Posterior cingulate gyrus (tissue), 11 donors: ENCODE measurements around the gene RPS28.
A peak's percentile ranks its signal among the peaks of the same experiment; 100 is the strongest.
"Not testable (repeated sequence)": the region's sequence is repeated elsewhere in the genome, so short reads cannot be mapped to it uniquely, and the experiment has no call there.

Experiments used
- DNase-seq, 10 donors: peaks; one replicate each; pipeline versions ENCODE4 v3.0.0 to v3.0.0-alpha.2; 2020 to 2021; ENCODE audit warnings: mixed read lengths in 3 of 10
- intact Hi-C: fragments of 100-400 bp; cut with DNase I; formaldehyde crosslinking; loops from one replicate; pipeline ENCODE4 v1.15.1; 2023

The RPS28 gene

GRCh38 chr19:8338835-8339234 is 17.5 kb downstream of the RPS28 start:
- intact Hi-C loops = no loop called here
- peak in 1 of 10 donors; percentile 3 for DNase-seq

- intact Hi-C loops = no loop called here
Observed at GRCh38 chr19:8340341-8341096, 19.2 kb downstream of the RPS28 start.

GRCh38 chr19:8341504-8341903 is 20.2 kb downstream of the RPS28 start:
- intact Hi-C loops = not testable (repeated sequence)
- peak in 1 of 10 donors; percentile 44 for DNase-seq

More at GRCh38 chr19:8340341-8341096, 19.2 kb downstream of the RPS28 start:
- peak in 1 of 10 donors; percentile 69 for DNase-seq

DNA sequence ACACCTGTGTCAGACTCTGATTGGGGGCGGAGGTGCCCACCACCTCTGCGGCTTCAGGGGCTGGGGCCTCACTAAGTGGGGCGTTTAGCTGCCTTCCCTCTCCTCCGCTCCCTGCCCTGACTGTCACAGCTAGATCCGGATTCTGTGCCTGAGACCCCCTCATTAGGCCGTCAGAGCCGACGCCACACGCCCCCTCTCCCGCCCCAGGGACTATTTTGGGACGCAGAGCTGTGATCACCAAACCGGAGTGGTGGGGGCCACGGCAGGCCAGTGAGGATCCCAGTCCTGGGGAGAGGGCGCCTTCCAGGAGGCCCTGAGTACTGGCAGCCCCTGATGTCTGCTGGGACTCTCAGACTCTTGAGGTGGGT is 21.0 kb downstream of the RPS28 start:
- peak in 1 of 10 donors; percentile 74 for DNase-seq

DNA sequence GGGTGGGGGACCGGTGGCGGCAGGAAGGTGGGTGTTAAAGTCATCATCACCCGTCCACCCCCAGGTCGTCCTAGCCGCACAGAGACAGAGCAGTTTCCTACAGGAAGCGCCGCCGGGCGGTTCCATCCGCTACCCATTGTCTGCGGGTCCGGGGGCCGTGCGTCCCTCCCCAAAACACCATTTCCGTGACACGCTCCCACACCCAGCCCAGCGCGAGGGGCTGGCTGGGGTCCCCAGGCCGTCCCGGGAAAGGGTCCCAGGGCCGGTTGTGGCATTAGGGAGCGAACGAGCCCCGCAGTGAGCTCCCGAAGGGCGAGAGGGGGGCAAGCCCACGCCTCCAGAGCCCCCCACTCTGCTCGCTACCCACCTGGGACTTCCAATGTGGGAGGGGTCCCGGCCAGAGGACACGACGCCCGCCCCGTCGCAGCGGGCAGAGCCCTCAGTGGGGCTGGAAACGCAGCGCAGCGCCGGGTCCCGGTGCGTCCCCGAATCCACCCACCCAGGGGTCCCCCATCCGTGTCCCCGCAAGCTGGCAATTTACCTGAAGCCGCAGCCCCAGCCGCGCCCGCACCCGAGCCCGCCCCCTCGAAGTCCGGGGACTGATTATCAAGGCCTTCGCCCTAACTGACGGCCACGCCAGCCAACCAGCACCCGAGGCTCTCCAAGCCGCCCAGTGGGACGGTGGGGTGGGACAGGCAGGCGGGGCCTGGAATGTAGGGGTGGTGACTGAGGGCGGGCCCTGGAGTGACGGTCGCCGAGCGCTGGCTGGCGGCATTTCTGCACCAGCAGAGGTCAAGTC is 21.6 kb downstream of the RPS28 start, which contains the start of gene KANK3:
KANK3 (minus strand) TSS at position 579 of the 799 bp plus-strand sequence. CDS start 5,434 bp downstream, outside the sequence.
- peak; percentile 74 to 98 (median 86) for DNase-seq
- intact Hi-C loops = no loop called here

More for the DNA sequence above, 21.0 kb downstream of the RPS28 start:
- intact Hi-C loops = no loop called here

DNA sequence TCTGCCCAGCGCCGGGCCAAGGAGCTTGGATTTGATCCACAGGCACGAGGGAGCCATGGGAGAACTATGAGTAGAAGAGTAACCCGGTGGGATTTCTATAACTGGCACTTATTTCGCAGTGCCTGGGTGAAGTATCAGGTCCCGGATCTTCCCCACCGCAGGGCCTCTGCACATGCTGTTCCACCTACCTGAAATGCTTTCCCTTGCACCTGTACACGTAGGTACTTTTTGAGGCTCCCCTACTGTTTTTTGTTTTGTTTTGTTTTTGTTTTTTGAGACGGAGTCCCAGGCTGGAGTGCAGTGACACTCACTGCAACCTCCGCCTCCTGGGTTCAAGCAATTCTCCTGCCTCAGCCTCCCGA is 22.2 kb downstream of the RPS28 start:
- DNase-seq = no peak
- intact Hi-C loops = no loop called here

DNA sequence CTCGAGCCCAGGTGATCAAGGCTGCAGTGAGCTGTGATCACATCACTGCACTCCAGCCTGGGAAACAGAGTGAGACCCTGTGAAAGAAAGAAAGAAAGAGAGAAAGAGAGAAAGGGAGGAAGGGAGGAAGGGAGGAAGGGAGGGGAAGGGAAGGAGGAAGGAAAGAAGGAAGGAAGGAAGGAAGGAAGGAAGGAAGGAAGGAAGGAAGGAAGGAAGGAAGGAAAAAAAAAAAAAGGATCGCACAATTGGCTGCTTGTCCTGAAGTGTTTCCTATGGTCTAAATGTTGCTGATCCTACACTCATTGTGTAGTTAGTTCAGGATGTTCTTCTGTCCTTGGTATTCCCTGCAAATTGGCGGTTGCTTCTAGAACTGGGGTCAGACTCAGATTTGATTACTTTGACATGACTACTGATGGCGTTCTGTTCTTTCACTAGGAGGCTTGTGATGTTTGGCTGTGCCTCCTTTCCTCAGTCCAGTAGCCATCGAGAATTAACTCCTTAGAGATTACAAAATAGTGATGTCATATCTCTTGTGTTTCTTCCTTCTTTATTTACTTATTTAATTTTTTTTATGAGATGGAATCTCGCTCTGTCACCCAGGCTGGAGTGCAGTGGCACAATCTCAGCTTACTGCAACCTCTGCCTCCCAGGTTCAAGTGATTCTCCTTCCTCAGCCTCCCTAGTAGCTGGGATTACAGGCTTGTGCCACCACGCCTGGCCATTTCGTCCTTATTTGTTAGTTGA is 28.5 kb downstream of the RPS28 start:
- DNase-seq = peak in 1 of 10 donors; percentile 14
- intact Hi-C loops = loop anchor here (5.0 kb wide), 1 partner anchor 232 kb away; no protein-coding TSS in a partner anchor

DNA sequence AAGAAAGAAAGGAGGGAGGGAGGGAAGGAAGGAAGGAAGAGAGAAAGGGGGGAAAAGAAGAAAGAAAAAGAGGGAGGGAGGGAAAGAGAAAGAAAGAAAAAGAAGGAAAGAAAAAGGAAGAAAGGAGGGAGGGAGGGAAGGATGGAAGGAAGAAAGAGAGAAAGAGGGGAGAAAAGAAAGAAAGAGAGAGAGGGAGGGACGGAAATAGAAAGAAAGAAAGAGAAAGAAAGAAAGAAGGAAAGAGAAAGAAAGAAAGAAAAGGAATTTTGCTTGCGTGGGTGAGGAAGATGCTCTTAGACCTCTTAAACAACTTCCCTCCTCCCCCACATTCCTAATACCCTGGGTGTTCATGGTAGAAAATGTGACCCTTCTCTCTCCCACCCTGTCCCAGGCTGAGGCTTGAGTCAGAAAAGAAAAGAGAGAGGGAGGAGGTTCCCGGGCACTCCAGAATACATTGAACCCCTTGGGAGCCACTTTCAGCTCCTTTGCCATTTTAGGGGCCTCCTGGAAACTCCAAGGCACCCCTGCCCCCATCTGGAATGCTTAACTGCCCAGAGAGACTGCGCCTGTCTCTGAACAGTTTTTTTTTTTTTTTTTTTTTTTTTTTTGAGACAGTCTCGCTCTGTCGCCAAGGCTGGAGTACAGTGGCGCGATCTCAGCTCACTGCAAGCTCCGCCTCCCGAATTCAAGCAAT is 31.0 kb downstream of the RPS28 start:
- intact Hi-C loops = loop anchor here (5.0 kb wide), 1 partner anchor 230 kb away; no protein-coding TSS in a partner anchor
- DNase-seq = no peak

- DNase-seq = peak in 1 of 10 donors; percentile 55
- intact Hi-C loops = loop anchor here (5.0 kb wide), 1 partner anchor 229 kb away; no protein-coding TSS in a partner anchor
Observed at GRCh38 chr19:8352845-8353244, 31.5 kb downstream of the RPS28 start.

- peak in 1 of 10 donors; percentile 14 for DNase-seq
- intact Hi-C loops = no loop called here
Observed at GRCh38 chr19:8355631-8356402, 34.5 kb downstream of the RPS28 start.

GRCh38 chr19:8357007-8357521 is 35.8 kb downstream of the RPS28 start:
- intact Hi-C loops = no loop called here
- DNase-seq = peak in 2 of 10 donors; percentile 17 to 26

- peak in 2 of 10 donors; percentile 6 to 16 for DNase-seq
- intact Hi-C loops = no loop called here
Observed at GRCh38 chr19:8358948-8359347, 37.7 kb downstream of the RPS28 start.

DNA sequence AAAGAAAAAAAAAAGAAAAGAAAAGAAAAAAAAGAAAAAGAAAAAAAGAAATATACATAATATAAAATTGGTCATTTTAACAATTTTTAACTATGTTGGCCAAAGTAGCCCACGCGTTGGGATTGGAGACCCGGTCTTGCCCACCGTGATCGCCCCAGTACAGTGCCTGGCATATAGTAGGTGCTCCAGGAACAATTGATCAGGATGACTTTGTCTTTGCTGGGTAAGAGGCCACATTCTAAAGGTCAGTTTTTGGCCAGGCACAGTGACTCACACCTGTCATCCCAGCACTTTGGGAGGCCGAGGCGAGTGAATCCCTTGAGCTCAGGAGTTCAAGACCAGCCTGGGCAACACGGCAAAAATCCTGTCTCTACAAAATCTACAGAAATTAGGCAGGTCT is 38.9 kb downstream of the RPS28 start:
- intact Hi-C loops = no loop called here
- peak in 2 of 10 donors; percentile 70 to 80 for DNase-seq

DNA sequence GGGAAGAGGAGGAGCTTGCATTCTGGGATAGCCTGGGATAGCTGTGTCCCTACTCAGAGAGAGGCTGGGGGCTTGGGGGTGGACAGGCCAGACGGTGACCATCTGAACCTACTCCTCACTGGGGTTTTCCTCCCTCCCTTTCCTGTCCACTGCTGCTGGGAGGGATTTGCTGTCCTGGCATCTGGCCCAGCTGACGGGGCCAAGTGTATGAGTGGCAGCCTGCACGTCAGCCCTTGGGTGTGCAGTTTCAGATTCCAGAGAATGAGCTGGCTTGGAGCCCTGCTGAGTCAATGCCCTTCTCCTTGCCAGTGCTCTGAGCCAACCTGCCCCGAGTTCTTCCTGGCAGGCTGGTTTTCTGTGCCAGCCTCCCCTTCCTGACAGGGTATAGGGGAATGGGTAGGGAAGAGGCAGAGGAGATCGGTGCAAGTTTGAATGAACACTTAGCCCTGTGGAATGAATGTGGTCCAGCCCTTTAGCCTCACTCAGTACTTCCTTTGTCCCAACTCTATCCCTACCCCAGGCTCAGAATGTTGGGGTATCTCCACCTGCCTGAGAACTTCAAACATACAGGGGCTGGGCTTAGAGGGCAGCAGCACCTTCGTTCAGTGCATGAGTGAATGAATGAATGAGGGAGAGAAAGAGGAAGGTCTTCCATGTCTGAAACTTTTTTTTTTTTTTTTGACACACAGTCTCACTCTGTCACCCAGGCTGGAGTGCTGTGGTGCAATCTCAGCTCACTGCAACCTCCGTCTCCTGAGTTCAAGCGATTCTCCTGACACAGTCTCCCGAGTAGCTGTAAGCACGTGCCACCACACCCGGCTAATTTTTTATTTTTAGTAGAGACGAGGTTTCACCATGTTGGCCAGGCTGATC is 40.9 kb downstream of the RPS28 start:
- DNase-seq = peak; percentile 38 to 94 (median 69)
- intact Hi-C loops = no loop called here

DNA sequence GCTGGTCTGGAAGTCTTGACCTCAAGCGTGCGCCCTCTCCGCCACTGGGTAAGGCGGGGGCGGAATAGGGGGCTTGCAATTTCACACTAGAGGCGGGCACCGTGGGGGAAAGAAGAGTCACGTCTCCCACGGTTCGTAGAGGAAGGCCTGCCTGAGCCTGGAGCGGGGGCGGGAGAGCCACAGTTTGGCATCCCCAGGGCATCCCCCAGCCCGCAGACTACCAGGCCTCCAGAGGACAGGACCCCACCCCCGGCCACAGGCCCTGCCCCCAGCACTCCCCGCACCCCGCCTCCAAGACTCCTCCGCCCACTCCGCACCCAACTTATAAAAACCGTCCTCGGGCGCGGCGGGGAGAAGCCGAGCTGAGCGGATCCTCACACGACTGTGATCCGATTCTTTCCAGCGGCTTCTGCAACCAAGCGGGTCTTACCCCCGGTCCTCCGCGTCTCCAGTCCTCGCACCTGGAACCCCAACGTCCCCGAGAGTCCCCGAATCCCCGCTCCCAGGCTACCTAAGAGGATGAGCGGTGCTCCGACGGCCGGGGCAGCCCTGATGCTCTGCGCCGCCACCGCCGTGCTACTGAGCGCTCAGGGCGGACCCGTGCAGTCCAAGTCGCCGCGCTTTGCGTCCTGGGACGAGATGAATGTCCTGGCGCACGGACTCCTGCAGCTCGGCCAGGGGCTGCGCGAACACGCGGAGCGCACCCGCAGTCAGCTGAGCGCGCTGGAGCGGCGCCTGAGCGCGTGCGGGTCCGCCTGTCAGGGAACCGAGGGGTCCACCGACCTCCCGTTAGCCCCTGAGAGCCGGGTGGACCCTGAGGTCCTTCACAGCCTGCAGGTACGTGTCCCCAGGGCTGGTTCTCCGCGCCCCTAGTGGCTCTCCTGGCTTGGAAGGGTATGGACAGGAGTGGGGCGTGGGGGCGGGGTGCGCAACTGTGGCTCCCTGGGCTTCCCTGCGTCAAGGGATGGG is 42.8 kb downstream of the RPS28 start, which contains the start of gene ANGPTL4:
ANGPTL4 (plus strand) TSS at position 353 of the 969 bp plus-strand sequence; CDS start at position 520, 167 bp downstream.
- peak in 8 of 10 donors; percentile 34 to 91 (median 52) for DNase-seq
- intact Hi-C loops = no loop called here

DNA sequence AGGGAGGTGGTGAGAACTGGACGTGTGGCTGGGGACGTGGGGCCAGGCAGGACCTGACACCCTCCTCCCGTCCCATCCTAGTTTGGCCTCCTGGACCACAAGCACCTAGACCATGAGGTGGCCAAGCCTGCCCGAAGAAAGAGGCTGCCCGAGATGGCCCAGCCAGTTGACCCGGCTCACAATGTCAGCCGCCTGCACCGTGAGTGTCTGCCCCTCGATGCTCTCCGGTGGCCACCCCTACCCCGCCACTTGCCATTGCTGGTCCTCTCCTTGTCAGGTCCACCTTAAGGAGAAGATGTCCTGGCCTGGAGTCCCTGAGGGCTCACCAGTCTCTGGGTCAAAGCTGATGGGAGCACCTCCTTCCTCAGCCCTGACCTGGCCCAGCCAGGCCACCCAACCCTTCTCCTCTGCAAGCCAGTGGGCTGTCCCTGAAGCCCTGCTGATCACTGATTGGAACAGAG is 44.9 kb downstream of the RPS28 start:
- intact Hi-C loops = no loop called here
- DNase-seq = peak in 2 of 10 donors; percentile 64 to 83
